Measurements from ENCODE around the gene CRABP2. TPM values are rescaled to one million over a fixed set of nuclear protein-coding genes. Genes with fewer than 3 reads are reported as not detected.

The CRABP2 gene
- total RNA-seq, 1 experiment from 2014 or later = 0.85 TPM

- Histone ChIP-seq H3K4me1 (peaks cover 13% of the 10 kb centered on the region), H3K36me3 (peaks cover 27% of the 10 kb centered on the region), H3K9me3 (replicated peaks) (no peaks in the 10 kb centered on the region), H3K4me3 (peak overlapping the region; percentile 96), H3K27ac (peak overlapping the region; percentile 98), H3K27me3 (peaks cover 10% of the 10 kb centered on the region; the same call in 1 of the 2 replicates)
- DNase-seq = peak; percentile 84 to 94
Observed at GRCh38 chr1:156677616-156678596, 27.5 kb downstream of the CRABP2 start.

DNA sequence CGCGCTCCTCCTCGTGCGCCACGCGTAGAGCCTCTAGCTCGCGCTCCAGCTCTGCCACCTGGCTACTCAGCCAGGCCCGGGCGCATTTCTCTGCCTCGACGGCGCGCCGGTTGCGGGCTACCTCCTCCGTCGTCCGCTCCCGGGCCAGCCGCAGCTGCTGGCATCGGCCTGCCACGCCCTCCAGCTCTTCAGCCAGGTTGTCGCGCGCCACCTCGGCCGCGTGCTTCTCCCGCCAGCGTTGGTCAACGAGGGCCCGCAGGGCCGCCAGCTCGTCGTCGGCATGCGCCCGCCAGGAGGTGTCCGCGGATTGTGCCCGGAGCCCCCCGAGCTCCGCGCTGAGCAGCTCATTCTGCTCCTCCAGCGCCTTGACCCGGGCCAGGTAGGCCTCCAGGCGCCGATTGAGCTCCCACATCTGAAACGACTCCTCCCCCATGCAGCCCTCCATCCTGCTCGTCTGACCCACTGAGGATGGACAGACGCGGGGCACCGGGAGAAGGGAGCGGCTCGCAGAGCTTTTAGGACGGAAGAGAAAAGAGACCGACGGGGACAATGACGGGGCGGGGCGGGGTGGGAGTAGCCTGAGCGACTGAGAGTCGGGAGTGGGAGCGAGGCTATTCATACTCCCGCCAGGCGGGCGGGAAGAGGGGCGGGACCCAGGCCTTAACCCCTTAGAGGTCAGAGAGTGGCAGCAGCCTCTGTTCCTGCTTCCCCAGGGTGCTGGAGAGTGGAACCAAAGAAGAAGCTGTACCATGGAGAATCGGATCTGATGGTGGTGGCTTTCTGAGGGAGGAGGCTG lies 28.4 kb downstream of the CRABP2 start, which contains the start of gene NES:
NES (minus strand) TSS at position 588 of the 796 bp plus-strand sequence; CDS start at position 445, 143 bp downstream.
- peak within 1 kb of the TSS; percentile 96 for H3K4me3 ChIP-seq
- peak within 1 kb of the TSS; percentile 98 for H3K27ac ChIP-seq
- H3K27me3 ChIP-seq = peaks cover 7% of the 10 kb centered on the region; the same call in 1 of the 2 replicates
- DNase-seq = peak; percentile 93 to 95
- no peaks in the 10 kb centered on the region for H3K9me3 ChIP-seq (replicated peaks)
- H3K4me1 ChIP-seq = peaks cover 22% of the 10 kb centered on the region
- H3K36me3 ChIP-seq = peaks cover 36% of the 10 kb centered on the region

DNA sequence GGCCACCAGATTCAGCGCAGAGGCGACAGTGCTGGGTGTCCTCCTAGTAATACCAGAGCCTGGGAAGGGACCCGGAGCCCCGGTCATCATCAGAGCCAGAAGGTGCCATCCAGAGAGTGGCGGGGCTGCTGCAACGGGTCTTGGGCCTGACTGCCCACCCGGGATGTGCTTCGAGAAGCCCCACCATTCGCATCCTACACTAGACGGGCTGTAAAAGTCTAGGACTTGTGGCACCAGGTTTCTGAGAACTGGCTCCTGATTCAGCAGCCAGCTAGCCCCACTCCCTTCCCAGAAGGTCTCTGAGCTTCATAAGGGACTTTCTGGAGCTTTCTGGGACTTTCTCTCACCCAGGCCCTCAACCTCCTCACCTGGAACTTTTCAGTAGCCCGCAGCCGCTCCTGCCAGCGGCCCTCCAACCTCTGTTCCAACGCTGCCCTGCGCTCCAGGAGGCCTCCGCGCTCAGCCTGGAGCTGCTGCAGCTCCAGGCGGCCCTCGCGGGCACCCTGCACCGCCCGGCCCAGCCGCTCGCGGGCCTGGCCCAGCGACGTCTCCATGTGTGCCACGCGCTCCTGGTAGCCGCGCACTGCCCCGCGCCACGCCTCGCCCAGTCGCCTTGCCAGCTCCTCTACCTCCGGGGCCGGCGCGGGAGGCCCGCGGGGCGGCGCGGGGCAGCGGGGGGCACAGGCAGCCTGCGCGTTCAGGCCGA lies 29.1 kb downstream of the CRABP2 start:
- Histone ChIP-seq H3K4me1 (peaks cover 29% of the 10 kb centered on the region), H3K36me3 (peaks cover 44% of the 10 kb centered on the region), H3K27me3 (peaks cover 5% of the 10 kb centered on the region; the same call in 1 of the 2 replicates)

GRCh38 chr1:156675210-156676113 lies 29.9 kb downstream of the CRABP2 start:
- peak; percentile 95 to 96 for DNase-seq
- Histone ChIP-seq H3K27me3 (peaks cover 5% of the 10 kb centered on the region; the same call in 1 of the 2 replicates), H3K9me3 (replicated peaks) (no peaks in the 10 kb centered on the region), H3K27ac (peak overlapping the region; percentile 98), H3K4me1 (peaks cover 37% of the 10 kb centered on the region), H3K36me3 (peaks cover 46% of the 10 kb centered on the region), H3K4me3 (peak overlapping the region; percentile 96)

More for the DNA sequence above, 29.1 kb downstream of the CRABP2 start:
- Histone ChIP-seq H3K9me3 (replicated peaks) (no peaks in the 10 kb centered on the region), H3K27ac (peak overlapping the region; percentile 98), H3K4me3 (peak overlapping the region; percentile 96)
- DNase-seq = no peak

GRCh38 chr1:156673387-156674121 lies 31.8 kb downstream of the CRABP2 start:
- Histone ChIP-seq H3K9me3 (replicated peaks) (no peaks in the 10 kb centered on the region), H3K4me3 (peak overlapping the region; percentile 96), H3K4me1 (peaks cover 57% of the 10 kb centered on the region), H3K27ac (peak overlapping the region; percentile 98; the same call in 1 of the 2 replicates), H3K36me3 (peaks cover 46% of the 10 kb centered on the region), H3K27me3 (no peaks in the 10 kb centered on the region)
- peak; percentile 54 to 67 for DNase-seq

DNA sequence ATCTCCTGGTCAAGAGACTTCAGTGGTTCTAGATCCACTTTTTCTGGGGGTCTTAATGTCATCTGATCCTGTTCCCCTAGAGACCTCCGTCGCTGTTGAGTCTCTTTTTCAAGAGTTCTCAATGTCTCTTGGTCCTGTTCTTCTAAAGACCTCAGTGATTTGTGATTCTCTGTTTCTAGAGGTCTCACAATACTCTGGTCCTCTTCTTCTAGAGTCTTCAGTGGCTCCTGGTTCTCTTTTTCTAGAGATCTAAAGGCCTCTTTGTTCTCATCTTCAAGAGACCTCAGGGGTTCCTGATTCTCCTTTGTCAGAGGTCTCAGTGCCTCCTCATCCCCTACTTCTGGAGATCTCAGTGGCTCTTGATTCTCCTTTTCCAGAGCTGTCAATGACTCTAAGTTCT lies 33.6 kb downstream of the CRABP2 start:
- DNase-seq = no peak
- peaks cover 69% of the 10 kb centered on the region for H3K4me1 ChIP-seq
- no peaks in the 10 kb centered on the region for H3K9me3 ChIP-seq (replicated peaks)
- no peaks in the 10 kb centered on the region for H3K27me3 ChIP-seq
- no peak overlapping the region for H3K4me3 ChIP-seq
- peaks cover 46% of the 10 kb centered on the region for H3K36me3 ChIP-seq
- H3K27ac ChIP-seq = no peak overlapping the region

GRCh38 chr1:156670791-156671190 lies 34.6 kb downstream of the CRABP2 start:
- H3K36me3 ChIP-seq = peaks cover 46% of the 10 kb centered on the region
- DNase-seq = peak; percentile 24 to 35
- H3K27ac ChIP-seq = no peak overlapping the region
- no peaks in the 10 kb centered on the region for H3K27me3 ChIP-seq
- H3K9me3 ChIP-seq (replicated peaks) = no peaks in the 10 kb centered on the region
- H3K4me1 ChIP-seq = peaks cover 73% of the 10 kb centered on the region
- H3K4me3 ChIP-seq = no peak overlapping the region

- peaks cover 77% of the 10 kb centered on the region for H3K4me1 ChIP-seq
- peaks cover 43% of the 10 kb centered on the region for H3K36me3 ChIP-seq
- no peaks in the 10 kb centered on the region for H3K27me3 ChIP-seq
- DNase-seq = peak in 1 of 2 experiments; percentile 24
- no peak overlapping the region for H3K4me3 ChIP-seq
- H3K9me3 ChIP-seq (replicated peaks) = no peaks in the 10 kb centered on the region
- no peak overlapping the region for H3K27ac ChIP-seq
Observed at GRCh38 chr1:156670359-156670758, 35.0 kb downstream of the CRABP2 start.

DNA sequence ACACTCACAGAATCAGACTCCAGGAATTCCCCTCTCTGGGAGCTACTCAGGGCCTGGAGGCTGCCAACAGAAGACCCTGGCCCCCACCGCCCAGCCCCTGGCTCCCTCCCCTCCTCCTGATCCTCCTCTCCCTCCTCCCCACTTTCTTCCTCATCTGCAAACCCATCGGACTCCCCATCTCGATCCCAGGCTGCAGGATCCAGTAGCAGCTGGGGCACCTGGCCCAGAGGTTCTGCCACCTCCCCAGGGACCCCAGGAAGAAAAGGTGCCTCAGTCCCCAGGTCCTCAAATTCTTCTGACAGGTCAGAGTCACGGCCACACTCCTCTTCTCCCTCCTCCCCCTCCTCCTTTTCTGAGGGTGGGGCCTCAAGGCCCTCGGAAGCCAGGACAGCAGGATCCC lies 35.6 kb downstream of the CRABP2 start:
- Histone ChIP-seq H3K4me3 (no peak overlapping the region), H3K36me3 (peaks cover 37% of the 10 kb centered on the region), H3K27me3 (no peaks in the 10 kb centered on the region), H3K27ac (no peak overlapping the region), H3K9me3 (replicated peaks) (no peaks in the 10 kb centered on the region), H3K4me1 (peaks cover 81% of the 10 kb centered on the region)
- no peak for DNase-seq

DNA sequence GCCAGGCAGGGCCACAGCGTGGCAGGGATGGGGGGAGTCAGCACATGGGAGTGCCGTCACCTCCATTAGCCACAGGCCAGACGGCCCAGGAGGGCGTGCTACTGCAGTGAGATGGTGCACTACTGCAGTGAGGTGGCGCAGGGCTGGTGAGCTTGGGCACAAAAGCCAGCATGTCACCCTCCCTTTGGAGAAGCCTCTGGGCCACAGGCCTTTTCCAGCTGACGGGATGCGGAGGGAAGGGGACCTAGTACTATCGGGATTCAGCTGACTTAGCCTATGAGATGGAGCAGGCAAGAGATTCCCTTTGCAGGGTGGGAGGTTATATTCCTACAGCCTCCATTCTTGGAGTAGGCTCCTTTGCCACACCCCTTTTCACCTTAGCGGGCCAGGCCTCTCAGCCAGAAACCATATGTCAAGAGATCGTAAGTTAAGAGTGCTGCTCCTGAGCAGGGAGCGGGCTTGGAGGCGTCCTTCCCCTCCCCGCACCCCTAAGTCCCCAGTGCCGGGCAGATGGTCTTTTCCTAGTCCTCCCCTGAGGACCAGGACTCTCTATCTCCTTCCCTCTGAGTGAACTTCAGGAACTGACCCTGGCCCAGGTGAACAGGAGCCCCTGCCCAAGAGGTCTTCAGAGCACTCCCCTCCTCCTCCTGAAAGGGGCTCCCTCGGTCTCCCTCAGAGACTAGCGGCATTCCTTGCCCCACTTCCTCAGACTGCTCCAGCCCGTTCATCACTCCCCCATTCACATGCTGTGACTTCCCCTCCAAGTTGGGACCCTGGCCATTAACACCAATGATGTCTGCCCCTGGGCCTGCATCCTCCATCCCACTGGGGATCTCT lies 36.4 kb downstream of the CRABP2 start:
- H3K27ac ChIP-seq = peak overlapping the region; percentile 3; the same call in 1 of the 2 replicates
- H3K4me3 ChIP-seq = no peak overlapping the region

DNA sequence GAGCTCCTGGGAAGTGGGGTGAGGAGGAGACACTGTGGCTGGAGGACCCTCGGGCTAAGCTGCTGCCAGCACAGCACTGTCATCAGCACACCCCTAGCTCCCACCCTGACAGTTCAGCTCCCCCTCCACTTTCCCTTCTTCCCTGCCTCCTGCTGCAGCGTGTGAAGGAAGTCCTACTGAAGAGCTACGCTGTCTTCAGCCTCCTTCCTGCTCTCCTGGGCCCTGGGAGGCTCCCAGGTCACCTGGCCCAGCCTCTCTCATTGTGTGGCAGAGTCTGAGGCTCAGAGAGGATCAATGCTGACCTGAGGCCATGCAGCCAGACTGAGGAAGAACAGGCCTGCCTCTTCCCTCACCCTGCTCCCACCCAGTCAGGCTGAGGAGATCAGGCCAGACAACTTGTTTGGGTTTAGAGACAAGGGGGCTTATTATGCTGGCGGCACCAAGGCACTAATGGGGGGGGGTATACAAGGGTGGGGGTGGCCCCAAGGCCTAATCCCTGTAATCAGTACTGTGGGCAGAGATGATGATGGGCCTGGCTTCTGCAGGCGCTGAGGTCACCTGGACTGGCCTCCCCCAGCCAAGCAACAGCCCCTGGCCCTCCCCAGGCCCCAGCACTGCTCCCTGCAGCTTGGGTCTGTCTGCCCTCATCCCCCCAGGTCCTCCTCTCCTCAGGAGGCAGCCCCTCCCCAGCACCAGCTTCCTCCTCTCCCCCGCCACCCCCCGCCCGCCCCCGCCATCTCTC lies 37.2 kb downstream of the CRABP2 start:
- DNase-seq = peak; percentile 68 to 75
- Histone ChIP-seq H3K27me3 (no peaks in the 10 kb centered on the region), H3K9me3 (replicated peaks) (no peaks in the 10 kb centered on the region), H3K4me3 (no peak overlapping the region), H3K27ac (peak overlapping the region; percentile 54), H3K4me1 (peaks cover 85% of the 10 kb centered on the region), H3K36me3 (peaks cover 21% of the 10 kb centered on the region)

More for the DNA sequence above, 36.4 kb downstream of the CRABP2 start:
- DNase-seq = peak; percentile 67 to 72
- no peaks in the 10 kb centered on the region for H3K27me3 ChIP-seq
- no peaks in the 10 kb centered on the region for H3K9me3 ChIP-seq (replicated peaks)
- peaks cover 87% of the 10 kb centered on the region for H3K4me1 ChIP-seq
- H3K36me3 ChIP-seq = peaks cover 29% of the 10 kb centered on the region

Measured in SJCRH30 (cell line).